EH (cell line): ENCODE results near the gene INPP5D.
"Not testable (repeated sequence)": the region's sequence is repeated elsewhere in the genome, so short reads cannot be mapped to it uniquely, and the experiment has no call there.

Experiments
- DNase-seq: peaks from one replicate; pipeline ENCODE4 v3.0.0-alpha.2; 2015; ENCODE audit warnings: low read depth

Gene INPP5D

DNA sequence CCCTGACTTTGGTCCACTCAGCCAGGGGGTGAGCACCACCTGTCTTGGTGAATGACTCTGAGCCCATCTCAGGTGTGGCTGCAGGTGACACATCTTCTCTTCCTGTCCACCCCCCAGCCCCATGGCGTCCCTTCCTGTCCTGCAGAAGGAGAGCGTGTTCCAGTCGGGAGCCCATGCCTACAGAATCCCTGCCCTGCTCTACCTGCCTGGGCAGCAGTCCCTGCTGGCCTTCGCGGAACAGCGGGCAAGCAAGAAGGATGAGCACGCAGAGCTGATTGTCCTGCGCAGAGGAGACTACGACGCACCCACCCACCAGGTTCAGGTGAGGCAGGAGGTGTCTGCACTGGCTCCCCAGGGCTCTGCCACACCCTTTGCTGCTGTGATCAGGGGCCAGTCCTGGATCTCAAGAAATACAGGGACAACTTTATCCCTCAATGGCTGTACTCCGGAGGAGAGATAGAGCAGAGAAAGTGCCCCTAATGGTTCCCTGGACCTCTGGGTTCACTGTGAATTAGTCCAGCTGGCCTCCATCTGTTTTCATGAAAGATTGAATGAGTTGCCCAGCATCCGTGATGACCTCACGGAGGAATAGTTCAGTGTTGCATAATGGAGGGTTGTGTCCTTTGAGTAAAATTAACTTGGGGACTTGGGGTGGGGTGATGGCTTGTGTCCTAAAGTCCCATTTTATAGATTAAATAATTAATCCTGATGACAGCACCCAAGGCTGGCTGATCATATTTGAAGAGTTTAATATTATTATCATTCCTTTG lies 27.4 kb upstream of the INPP5D start, which contains the start of gene NEU2:
Gene NEU2 (plus strand): TSS at position 122 of the 770 bp plus-strand sequence. CDS start 0 bp downstream, at position 122.
- peak; percentile 30 for DNase-seq

DNA sequence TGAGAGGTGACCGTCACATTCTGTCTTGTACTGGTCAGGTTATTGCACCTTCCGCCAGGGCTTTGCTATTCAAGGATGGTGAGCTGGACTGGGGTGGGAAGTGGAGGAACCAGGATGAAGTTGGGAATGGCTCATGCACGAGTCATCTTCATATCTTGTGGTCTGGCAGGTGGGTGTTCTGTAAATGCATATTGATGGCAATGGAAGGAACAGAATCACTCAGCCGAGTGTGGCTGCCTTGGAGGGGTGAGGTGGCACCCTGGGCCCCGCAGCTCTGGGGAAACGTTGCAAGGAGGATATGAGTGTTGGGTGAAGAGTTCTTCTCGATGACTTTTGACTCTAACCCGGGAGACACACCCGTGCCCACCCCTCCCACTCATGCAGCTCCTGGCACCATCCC lies 26.5 kb upstream of the INPP5D start:
- DNase-seq, result no peak

DNA sequence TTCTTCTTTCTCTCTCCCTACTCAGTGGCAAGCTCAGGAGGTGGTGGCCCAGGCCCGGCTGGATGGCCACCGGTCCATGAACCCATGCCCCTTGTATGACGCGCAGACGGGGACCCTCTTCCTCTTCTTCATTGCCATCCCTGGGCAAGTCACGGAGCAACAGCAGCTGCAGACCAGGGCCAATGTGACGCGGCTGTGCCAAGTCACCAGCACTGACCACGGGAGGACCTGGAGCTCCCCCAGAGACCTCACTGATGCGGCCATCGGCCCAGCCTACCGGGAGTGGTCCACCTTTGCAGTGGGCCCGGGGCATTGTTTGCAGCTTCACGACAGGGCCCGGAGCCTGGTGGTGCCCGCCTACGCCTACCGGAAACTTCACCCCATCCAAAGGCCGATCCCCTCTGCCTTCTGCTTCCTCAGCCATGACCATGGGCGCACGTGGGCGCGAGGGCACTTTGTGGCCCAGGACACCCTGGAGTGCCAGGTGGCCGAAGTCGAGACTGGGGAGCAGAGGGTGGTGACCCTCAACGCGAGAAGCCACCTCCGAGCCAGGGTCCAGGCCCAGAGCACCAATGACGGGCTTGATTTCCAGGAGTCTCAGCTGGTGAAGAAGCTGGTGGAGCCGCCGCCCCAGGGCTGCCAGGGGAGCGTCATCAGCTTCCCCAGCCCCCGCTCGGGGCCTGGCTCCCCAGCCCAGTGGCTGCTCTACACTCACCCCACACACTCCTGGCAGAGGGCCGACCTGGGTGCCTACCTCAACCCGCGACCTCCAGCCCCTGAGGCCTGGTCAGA lies 25.9 kb upstream of the INPP5D start:
- DNase-seq, result no peak

DNA sequence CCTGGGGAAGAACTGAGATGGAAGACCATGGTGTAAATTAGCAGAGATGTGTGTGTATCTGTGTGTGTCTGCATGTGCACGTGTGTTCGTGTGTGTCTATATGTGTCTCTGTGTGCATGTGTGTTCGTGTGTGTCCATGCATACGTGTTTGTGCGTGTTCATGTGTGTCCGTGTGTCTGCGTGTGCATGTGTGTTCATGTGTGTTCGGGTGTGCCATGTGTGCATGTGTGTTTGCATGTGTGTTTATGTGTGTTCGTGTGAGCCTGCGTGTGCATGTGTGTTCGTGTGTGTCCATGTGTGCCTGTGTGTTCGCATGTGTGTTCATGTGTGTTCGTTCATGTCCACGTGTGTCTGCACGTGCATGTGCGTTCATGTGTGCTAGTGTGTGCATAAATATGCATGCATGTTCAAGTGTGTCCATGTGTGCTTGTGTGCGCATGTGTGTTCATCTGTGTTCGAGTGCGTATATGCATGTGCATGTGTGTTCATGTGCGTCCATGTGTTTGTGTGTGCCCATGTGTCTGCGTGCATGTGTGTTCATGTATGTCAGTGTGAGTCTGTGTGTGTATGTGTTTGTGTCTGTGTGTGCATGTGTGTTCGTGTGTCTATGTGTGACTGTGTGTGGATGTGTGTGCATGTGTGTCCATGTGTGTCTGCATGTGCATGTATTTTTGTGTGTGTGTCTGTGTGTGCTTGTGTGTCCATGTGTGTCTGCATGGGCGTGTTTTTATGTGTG lies 24.5 kb upstream of the INPP5D start:
- no peak for DNase-seq

DNA sequence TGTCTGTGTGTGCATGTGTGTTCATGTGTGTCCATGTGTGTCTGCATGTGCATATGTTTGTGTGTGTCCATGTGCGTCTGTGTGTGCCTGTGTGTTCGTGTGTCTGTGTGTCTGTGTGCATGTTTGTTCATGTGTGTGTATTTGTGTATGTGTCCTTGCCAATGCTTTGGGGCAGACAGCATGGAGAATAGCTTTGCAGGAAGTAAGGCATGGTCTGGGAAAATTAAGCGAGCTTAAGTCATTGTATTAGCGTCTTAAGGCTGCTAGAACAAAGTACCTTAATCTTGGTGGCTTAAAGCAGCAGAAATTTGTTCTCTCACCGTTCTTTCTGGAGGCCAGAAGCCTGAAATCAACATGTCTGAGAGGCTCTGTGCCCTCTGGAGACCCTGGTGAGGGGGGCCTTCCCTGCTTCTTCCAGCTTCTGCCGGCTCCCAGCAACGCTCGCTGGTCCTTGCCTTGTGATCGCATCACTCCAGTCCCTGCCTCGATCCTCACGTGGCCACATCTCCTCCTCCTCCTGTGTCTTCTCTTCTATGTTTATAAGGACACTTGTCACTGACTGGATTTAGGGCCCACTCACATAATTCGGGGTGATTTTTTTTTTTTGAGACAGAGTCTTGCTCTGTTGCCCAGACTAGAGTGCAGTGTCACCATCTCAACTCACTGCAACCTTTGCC lies 23.8 kb upstream of the INPP5D start:
- no peak for DNase-seq

DNA sequence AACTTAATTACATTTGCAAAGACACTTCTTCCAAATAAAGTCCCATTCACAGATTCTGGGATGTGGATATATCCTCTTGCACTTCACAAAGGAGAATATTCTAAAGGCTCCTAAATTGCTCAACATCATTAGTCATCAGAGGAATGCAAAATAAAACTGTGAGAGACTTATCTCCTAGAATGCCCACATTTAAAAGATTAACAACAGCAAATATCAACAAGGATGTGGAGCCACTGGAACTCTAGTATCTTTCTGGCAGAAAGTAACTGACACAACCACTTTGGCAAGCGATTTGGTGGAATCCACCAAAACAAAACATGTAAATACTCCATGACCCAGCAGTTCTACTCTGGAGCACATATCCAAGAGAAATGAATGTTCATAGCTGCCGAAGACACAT lies 23.1 kb upstream of the INPP5D start:
- DNase-seq, result peak; percentile 67

DNA sequence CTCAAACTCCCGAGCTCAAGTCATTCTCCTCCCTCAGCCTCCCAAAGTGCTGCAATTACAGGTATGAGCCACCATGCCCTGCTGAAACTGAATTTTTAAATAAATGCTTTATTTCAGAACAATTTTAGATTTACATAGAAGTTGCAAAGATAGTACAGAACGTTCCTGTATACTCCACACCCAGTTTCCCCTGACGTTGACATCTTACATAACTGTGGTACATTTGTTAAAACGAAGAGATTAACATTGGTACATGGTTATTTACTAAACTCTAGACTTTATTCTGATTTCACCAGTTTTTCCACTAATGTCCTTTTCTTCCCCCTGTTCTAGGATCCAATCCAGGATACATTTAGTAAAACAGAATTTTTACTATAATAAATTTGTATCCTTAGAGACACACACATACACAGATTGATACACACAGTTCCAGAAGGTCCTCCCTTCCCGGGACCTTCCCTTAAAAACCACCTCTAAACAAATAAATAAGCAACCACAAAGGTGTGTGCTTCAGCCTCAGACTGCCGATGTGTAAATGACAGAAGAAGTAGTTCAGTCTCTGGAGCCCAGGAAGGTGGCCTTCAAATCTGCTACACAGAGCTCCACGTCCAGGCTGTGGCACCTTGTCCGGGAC lies 20.8 kb upstream of the INPP5D start:
- peak; percentile 11 for DNase-seq

DNA sequence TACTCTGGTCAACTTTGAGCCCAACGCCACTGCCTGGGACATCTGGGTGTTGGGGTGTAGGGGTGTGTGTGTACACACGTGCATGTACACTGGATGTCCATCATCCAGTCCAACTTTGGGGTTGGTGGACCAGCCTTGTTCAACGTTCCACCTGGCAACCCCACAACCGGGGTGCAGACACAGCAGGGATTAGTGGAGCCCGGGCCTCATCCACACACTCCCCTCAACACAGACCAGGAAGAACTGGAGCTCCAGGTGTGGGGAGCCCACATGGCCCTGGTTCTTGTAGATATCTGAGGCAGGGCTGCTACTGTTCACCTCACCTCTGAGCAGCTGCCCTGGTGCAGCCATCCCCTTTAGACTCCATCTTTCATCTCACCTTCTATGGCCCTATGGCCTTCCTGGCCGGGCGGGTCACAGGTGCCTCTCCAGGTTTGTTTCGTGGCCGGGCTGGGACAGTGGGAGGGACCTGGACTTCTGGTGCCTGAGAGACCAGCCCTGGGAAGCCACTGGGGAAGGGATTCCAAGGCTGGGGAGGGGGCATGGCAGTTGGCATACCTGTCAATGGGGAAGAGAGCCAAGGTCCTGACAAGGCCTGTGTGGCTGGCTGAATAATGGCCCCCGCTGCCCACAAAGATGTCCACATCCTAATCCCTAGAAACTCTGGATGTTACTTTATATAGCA lies 20.2 kb upstream of the INPP5D start:
- no peak for DNase-seq

DNA sequence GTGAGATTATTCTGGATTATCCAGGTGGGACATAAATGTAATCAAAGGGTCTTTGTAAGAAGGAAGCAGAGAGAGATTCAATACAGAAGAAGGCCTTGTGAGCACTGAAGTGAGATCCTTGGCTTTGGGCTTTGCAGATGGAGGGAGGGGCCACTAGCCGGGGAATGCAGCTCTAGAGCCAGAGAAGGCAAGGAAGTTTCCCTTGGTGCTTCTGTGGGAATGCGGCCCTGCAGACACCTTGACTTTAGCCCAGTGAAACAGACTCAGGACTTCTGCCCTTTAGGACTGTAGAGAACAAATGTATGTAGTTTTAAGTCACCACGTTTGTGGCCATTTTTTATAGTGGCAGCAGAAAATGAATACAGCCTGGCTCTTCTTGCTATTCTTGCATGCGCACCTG lies 19.6 kb upstream of the INPP5D start:
- no peak for DNase-seq

DNA sequence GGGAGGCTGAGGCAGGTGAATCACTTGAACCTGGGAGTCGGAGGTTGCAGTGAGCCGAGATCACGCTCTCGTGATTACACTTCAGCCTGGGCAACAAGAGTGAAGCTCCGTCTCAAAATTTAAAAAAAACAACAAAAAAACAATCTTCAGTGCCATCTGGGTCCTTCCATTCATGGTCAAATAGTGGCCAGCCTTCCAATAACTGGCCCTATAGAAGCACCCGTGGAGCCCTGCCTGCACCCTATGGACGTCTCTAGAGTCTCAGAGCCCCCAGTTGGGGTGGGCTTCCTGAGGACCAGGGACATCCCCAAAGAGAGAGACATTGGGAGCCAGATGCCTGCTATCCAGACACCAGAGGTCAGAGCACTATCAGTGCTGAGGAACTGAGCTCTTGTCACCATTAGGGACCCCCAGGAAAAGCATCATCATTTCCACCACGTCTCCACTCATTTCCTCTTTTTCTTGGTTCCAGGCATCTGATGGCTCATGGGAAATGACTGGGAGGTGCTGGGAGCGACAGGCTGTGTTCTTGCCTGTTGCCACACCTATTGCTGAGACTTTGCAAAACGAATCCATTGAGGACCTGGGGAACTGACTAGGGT lies 18.3 kb upstream of the INPP5D start:
- no peak for DNase-seq

DNA sequence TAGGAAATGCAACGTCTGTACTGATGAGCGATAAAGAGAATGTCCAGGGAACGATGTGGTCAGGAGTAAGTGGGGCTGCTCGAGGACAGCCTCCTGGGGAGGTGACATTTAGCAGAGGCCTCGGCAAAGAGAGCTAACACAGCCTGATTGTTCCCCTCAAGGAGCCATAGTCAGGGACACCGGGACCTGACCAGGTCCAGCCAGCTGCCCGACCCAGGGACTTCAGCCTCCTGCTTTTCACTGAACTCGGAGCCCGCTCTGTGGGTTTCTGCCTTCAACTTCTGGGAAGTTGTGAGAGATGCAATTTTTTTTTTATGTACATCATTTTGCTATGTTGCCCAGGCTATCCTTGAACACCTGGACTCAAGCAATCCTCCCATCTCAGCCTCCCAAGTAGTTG lies 17.6 kb upstream of the INPP5D start:
- no peak for DNase-seq

DNA sequence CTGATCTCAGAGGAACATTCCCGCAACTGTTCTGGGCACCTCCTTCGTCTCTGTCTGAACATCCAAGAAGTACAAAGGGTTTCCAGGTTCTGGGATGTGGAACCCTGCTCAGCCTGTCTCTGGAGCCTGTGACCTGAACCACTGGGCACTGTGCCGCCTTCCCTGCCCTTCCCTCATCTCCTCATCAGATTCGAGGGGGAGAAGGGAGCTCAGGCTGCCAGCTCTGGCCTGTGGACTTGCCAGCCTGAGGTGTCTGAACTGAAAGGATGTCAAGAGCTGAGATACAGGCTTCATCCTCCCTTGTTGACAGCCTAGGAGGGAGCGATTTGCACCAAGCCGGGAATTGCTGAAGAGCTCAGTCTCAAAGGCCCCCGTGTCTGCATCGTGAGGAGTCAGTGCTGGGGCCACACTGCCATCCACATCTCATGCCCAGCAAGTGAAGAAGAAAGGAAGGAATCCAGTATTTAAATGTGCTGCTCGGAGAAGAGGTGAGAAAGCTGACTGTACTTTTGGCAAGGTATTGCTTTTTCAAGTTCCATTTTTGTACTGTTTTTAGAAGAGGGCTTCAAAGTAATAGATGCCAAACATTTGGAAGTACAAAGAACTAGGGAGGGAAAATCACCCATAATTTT lies 15.1 kb upstream of the INPP5D start:
- no peak for DNase-seq

DNA sequence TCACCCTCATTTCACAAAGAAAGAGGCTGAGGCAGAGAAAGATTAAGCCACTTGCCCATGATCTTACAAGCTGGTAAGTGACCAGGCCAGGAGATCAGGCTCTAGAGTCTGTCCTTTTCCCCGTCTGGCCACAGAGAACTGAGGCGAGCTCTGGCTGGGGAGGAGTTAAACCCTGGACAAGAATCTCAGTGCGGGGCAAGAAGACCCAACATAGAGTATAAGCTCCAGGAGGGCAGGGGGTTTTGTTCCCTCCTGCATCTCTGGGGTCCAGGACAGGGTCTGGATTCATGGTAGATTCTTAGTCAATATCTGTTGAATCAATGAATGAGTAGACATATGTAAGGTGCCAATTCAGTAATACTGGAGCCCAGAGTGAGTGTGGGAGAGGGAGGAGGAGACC lies 12.9 kb upstream of the INPP5D start:
- DNase-seq, result no peak

DNA sequence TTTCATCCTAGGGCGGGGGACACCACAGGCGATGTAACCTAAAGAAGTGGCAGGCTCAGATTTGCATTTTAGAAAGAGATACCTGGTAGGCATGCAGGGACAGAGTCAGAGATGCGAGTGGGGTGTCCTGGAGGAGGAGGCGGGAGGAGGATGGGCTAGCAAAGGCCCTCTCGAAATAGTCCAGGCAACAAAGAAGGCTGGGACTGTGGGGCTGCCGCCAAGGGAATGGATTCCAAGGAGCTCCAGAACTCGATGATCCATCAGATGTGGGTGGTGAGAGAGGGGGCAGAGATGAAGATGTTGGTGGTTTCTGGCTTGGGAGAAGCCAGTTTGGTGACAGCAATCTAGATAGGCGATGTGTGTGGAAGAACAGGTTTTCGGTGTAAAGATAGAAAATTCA lies 12.5 kb upstream of the INPP5D start:
- DNase-seq, result no peak

DNA sequence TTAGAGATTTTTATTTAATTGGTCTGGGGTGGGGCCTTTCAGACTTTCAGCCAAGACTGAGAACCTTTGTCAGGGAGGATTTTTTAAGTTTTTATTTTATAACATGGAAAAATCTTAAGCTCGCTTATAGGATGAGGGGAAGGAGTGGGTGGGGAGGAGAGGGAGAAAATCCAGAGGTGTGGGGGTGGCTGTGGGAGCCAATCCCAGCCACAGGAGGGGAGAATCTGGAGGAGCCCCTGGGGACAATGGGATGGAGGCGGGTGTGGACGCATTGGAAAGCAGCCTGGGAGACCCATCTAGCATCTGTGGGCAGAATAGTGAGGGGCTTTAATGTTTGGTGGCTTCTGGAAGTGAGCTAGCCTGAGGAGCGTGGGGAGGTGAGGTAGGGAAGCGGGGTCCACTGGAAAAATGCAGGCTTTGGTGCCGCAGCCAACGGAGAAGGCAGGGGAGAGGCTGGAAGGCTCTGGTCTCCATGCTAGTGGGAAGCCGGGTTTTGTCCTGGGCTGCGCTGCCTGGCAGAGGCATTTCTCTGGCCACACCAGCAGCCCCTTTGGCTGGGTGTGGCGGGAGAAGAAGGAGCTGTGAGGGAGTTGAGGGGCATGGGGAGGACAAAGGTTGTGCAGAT lies 11.5 kb upstream of the INPP5D start:
- no peak for DNase-seq

DNA sequence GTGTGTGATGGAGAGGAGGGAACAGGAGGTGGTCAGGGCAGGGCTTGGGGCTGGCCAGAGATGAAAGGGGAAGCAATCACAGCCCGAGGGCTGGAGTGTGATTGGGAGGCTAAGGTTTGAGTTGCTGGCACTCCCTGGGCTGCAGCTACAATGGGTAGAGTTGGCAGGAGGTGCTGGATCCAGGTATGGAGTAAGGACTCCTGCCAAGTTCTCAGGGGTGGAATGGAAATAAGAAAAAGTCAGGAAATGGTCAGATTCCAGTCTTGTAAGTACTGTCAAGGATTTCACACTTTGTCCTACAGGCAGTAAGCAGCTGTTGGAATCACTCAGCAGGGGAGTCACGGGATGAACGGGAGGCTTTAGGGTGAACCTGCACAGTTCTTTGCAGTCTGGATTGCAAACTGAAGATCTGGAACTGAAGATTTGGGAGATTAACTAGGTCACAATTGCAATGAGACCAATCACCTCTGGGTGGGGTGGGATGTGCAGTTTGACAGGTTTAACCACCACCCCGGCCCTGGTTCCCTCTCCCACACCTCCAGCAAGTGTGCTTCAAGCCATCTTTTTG lies 10.9 kb upstream of the INPP5D start:
- DNase-seq, result no peak

DNA sequence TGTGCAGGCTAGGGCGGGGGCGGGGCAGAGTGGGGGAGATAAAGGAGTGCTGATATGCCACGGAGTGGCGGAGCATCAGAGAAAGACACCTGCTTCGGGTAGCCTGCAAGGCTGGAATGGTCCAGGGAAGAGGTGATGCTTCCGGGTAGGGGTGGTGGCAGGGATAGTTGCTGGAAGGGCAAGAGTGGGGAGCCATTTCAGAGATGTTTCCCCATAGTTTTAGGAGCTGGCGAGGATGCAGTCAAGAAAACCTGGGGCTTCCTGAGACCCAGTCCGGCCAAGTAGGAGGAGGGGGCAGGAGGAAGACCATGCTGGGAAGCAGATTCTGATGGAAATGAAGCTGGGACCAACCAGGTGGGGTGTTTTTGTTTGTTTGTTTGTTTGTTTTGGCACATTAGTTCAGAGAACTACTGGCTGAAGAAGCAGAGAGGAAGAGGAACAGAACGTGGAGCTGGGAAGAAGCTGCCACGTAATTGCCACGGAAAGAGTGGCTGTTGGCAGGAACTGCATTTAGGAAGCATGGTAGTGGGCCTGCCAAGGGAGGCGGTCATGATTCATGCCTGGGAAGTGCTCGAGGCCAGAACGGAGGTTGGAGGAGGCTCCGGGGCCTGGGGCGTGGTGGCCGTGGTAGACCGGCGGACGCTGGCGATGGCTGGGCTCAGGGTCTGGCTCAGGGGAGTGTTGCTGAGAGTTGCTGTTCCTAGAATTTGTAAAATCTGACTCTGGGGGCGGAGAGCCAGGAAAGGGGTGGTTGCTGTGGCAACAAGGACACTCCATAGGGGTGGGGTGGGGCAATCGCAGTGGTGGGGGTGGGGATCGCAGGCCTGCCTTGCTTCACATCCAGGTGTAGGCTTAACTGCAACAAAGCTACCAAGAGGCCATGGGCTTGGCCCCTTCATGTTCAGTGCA lies 8.6 kb upstream of the INPP5D start:
- DNase-seq, result peak; percentile 62

DNA sequence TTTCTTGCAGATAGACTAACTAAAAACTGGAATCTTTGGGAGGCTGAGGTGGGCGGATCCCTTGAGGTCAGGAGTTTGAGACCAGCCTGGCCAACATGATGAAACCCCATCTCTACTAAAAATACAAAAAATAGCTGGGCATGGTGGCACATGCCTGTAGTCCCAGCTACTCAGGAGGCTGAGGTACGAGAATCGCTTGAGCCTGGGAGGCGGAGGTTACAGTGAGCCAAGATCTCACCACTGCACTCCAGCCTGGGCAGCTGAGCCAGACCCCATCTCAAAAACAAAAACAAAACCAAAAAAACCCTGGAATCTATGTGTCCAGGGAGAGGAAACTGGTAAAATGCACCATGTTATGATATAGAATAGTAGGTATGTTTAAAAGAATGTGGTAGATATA lies 7.6 kb upstream of the INPP5D start:
- DNase-seq, result not testable (repeated sequence)
